ENCODE data around the gene CERS6. TPM values are rescaled to one million over a fixed set of nuclear protein-coding genes. Genes with fewer than 3 reads are reported as not detected.

The CERS6 gene
- total and polyA plus RNA-seq, 2 of the 8 experiments (the other 6 are each of a cell fraction or from before 2014, with no cell fraction given), result 6.8 to 28.2 TPM

DNA sequence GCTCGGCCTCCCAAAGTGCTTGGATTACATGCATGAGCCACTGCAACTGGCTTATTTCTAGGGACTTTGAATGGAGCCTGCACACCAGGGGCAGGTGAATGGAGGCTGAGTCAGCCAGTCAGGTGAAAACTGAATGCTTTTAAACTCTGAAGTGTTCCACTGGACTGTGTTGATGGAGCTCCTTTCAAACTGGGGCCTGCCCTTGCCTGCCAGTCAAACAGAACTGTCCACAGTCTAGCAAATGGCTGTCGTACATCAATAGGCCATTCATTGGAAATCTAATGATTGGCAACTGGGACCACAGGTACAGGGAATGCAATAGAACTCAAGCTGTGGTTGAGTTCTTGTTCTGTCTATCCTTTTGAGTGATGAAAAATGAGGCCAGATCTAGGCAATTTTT lies 345.4 kb downstream of the CERS6 start:
- ChIA-PET POLR2A (ENCODE audit: partially characterized antibody) (interaction anchor here (0.8 kb wide), 1 partner anchor 446 kb away, joined by 3 read pairs; no protein-coding TSS in a partner anchor), CTCF (ENCODE audit: partially characterized antibody) (interaction anchor here (0.5 to 2.9 kb wide), 7 partner anchors 14 to 143 kb away, joined by 3 to 11 read pairs (median 3); no protein-coding TSS in a partner anchor)
- DNase-seq (ENCODE audit: low read depth in 1 of 2, low spot score in 2 of 2) (no peak), FAIRE-seq (no peak)
- Histone ChIP-seq H3K4me3 (ENCODE audit: extremely low read depth in 1 of 4, insufficient read depth in 2 of 4, low read depth in 3 of 4, low read length in 4 of 4) (no peak overlapping the region), H2AK5ac (ENCODE audit: low read depth, low read length) (no peak overlapping the region), H2AFZ (ENCODE audit: low read length) (no peak overlapping the region), H4K8ac (ENCODE audit: extremely low read depth, insufficient read depth, low read length) (no peak overlapping the region), H3K27me3 (replicated peaks in 1 of 4; ENCODE audit: control insufficient read depth in 3 of 4, extremely low read depth in 1 of 4, insufficient read depth in 3 of 4, low read length in 3 of 4) (no peaks in the 10 kb centered on the region), H3K4ac (replicated peaks; ENCODE audit: insufficient read length, low read depth, low read length) (no peak overlapping the region), H3K27ac (ENCODE audit: low read depth, low read length) (no peak overlapping the region), H3K23me2 (ENCODE audit: low read depth, low read length) (no peaks in the 10 kb centered on the region), H4K91ac (replicated peaks; ENCODE audit: insufficient read length, low read length) (peak overlapping the region; percentile 20), H3K56ac (replicated peaks; ENCODE audit: insufficient read length, low read depth, low read length) (no peak overlapping the region), H4K5ac (ENCODE audit: insufficient read length, low read depth, low read length) (no peak overlapping the region), H4K20me1 (replicated peaks in 1 of 2; ENCODE audit: control insufficient read depth in 1 of 2, insufficient read depth in 2 of 2, low read length in 2 of 2) (no peaks in the 10 kb centered on the region), H3K79me1 (ENCODE audit: low read depth, low read length) (no peaks in the 10 kb centered on the region), H3K9me3 (ENCODE audit: insufficient read depth in 2 of 2, low read depth in 1 of 2, low read length in 1 of 2) (no peaks in the 10 kb centered on the region), H2BK120ac (replicated peaks; ENCODE audit: low read depth, low read length) (no peak overlapping the region), H2BK12ac (ENCODE audit: low read depth, low read length) (no peak overlapping the region), H2BK15ac (ENCODE audit: low read length) (no peak overlapping the region), H3K18ac (ENCODE audit: extremely low read depth, low read length) (no peak overlapping the region), H3K23ac (ENCODE audit: insufficient read length) (no peak overlapping the region), H3K4me1 (replicated peaks in 1 of 4; ENCODE audit: control insufficient read depth in 3 of 4, insufficient read depth in 4 of 4, low read length in 3 of 4) (peaks cover 4 to 22% (median 15%) of the 10 kb centered on the region in 4 experiments; a peak in 5 of 7 replicates), H3K14ac (ENCODE audit: insufficient read length) (no peak overlapping the region), H2BK20ac (ENCODE audit: low read length) (no peak overlapping the region), H3K36me3 (ENCODE audit: control insufficient read depth in 2 of 4, insufficient read depth in 4 of 4, low read length in 3 of 4) (no peaks in the 10 kb centered on the region), H3K9ac (replicated peaks in 1 of 4; ENCODE audit: extremely low read depth in 1 of 4, low read depth in 3 of 4, low read length in 3 of 4) (no peak overlapping the region), H3K79me2 (ENCODE audit: control insufficient read depth in 1 of 2, insufficient read depth in 2 of 2, low read length in 2 of 2) (no peaks in the 10 kb centered on the region), H2BK5ac (ENCODE audit: low read depth, low read length) (no peak overlapping the region), H3K4me2 (ENCODE audit: insufficient read depth in 1 of 2, low read depth in 2 of 2, low read length in 2 of 2) (peak overlapping the region in 1 of 2 experiments; percentile 27; a peak in 1 of 4 replicates)
- 46% methylated on average over 2 of the region's 2 CpGs; no CpG with 5 or more reads in 1 of the 2 experiments for WGBS, 2 experiments (ENCODE audit: extremely low coverage in 1 of 2, insufficient coverage in 1 of 2, insufficient read length in 1 of 2, insufficient replicate concordance in 2 of 2, low coverage in 1 of 2, low lambda C conversion rate in 2 of 2, missing lambda C conversion rate in 1 of 2)
- TF ChIP-seq CEBPB (IDR thresholded peaks at IDR 0.05; ENCODE audit: low read depth, low read length), result no peak
